Adrenal gland (tissue), 5 donors: ENCODE measurements around the gene KRT80.

ENCODE experiments used
- CTCF ChIP-seq, 6 experiments: fragments of 450-650 bp in 4 of 6; fragments of 200-600 bp in 2 of 6; sonication (generic) in 1 of 6; IDR thresholded peaks; 1 replicate in 5 of 6; 2 replicates in 1 of 6; pipeline versions ENCODE4 v1.5.1 to v1.8.0; 2016 to 2021; ENCODE audit warnings: antibody characterized with exemption in 6 of 6, mild to moderate bottlenecking in 2 of 6, moderate library complexity in 1 of 6
- POLR2A ChIP-seq, 2 donors: fragments of 450-650 bp; IDR thresholded peaks; one replicate each; pipeline ENCODE4 v1.6.1; 2017; ENCODE audit warnings: antibody characterized with exemption in 2 of 2, mild to moderate bottlenecking in 2 of 2, moderate library complexity in 1 of 2
- donor health status: DM: no; HTN: no; CAD: no.

GRCh38 chr12:52180971-52181628 is 10.7 kb downstream of the KRT80 start:
- TF ChIP-seq CTCF (IDR thresholded peaks at IDR 0.05) = no peak
- TF ChIP-seq POLR2A (IDR thresholded peaks at IDR 0.05) = no peak
